Colonic mucosa (tissue), 4 donors: ENCODE measurements around the gene GYS1. TPM values are rescaled to one million over a fixed set of nuclear protein-coding genes. Genes with fewer than 3 reads are reported as not detected.
A peak's percentile ranks its signal among the peaks of the same experiment; 100 is the strongest.

ENCODE experiments used
- DNase-seq: peaks from one replicate; pipeline ENCODE4 v3.0.0-alpha.2; 2020
- H3K27ac ChIP-seq: fragments of 200-600 bp; one replicate; pipeline ENCODE4 v1.8.0; 2021
- H3K27me3 ChIP-seq: fragments of 200-600 bp; one replicate; pipeline ENCODE4 v1.8.0; 2021
- H3K36me3 ChIP-seq: fragments of 200-600 bp; one replicate; pipeline ENCODE4 v1.8.0; 2021
- H3K4me1 ChIP-seq: fragments of 200-600 bp; one replicate; pipeline ENCODE4 v1.8.0; 2021; ENCODE audit warnings: mild to moderate bottlenecking
- H3K4me3 ChIP-seq: fragments of 200-600 bp; one replicate; pipeline ENCODE4 v1.8.0; 2021
- H3K9ac ChIP-seq, 2 donors: one replicate each; pipeline ENCODE4 v1.7.0; 2013; ENCODE audit warnings: control low read depth in 2 of 2, low read depth in 2 of 2, low read length in 2 of 2
- H3K9me3 ChIP-seq: fragments of 200-600 bp; one replicate; pipeline ENCODE4 v1.8.0; 2021
- CTCF ChIP-seq: fragments of 200-600 bp; IDR thresholded peaks from one replicate; pipeline ENCODE4 v1.8.0; 2022; ENCODE audit warnings: antibody characterized with exemption, mild to moderate bottlenecking
- intact Hi-C: fragments of 100-400 bp; cut with DNase I; formaldehyde crosslinking; loops from one replicate; pipeline ENCODE4 v1.14.1; 2022
- total RNA-seq, 2 donors: library from RNA; stranded (reverse); fragmentation: NEBNext Ultra II Directional in 1 of 2; extraction: Animal tissue kit (Norgen Biotek cat#: 25700) in 1 of 2; gene quantifications; one replicate each; pipeline ENCODE4 v1.2.1, GENCODE V29; 2021
- donor health status: healthy.
- donor health status: DM: no; HTN: no; CAD: no.
- donor health status: DM: no; HTN: no; CAD: no.

GYS1 gene
- total RNA-seq, 2 donors from 2014 or later: 48.8 to 54.7 TPM

GRCh38 chr19:48994035-48994386 lies 902 bp upstream of the GYS1 start:
- Histone ChIP-seq H3K4me1 (peaks cover 9% of the 10 kb centered on the region), H3K9me3 (no peaks in the 10 kb centered on the region), H3K9ac (peak overlapping the region; percentile 59 to 99), H3K27ac (peak overlapping the region; percentile 86), H3K27me3 (no peaks in the 10 kb centered on the region), H3K36me3 (no peaks in the 10 kb centered on the region), H3K4me3 (peak overlapping the region; percentile 76)
- no peak for DNase-seq
- intact Hi-C loops: no loop called here
- no peak for TF ChIP-seq CTCF

- no peak for TF ChIP-seq CTCF
- H3K27me3 ChIP-seq: no peaks in the 10 kb centered on the region
- H3K4me3 ChIP-seq: peak overlapping the region; percentile 76
- H3K9me3 ChIP-seq: no peaks in the 10 kb centered on the region
- peak overlapping the region; percentile 86 for H3K27ac ChIP-seq
- DNase-seq: peak; percentile 47
- peak overlapping the region; percentile 88 to 99 for H3K9ac ChIP-seq
- H3K4me1 ChIP-seq: peaks cover 9% of the 10 kb centered on the region
- no peaks in the 10 kb centered on the region for H3K36me3 ChIP-seq
- intact Hi-C loops: no loop called here
Observed at GRCh38 chr19:48992581-48993174, 431 bp downstream of the GYS1 start.

GRCh38 chr19:48991873-48992580 lies 1.1 kb downstream of the GYS1 start:
- Histone ChIP-seq H3K27ac (peak overlapping the region; percentile 86), H3K9me3 (no peaks in the 10 kb centered on the region), H3K9ac (peak overlapping the region; percentile 88 to 99), H3K4me1 (peaks cover 9% of the 10 kb centered on the region), H3K4me3 (peak overlapping the region; percentile 76), H3K27me3 (no peaks in the 10 kb centered on the region), H3K36me3 (no peaks in the 10 kb centered on the region)
- peak; percentile 78 for DNase-seq
- intact Hi-C loops: no loop called here
- TF ChIP-seq CTCF: no peak

GRCh38 chr19:48991011-48991609 lies 2.0 kb downstream of the GYS1 start:
- intact Hi-C loops: no loop called here
- TF ChIP-seq CTCF: no peak
- no peaks in the 10 kb centered on the region for H3K27me3 ChIP-seq
- H3K4me1 ChIP-seq: peaks cover 9% of the 10 kb centered on the region
- H3K27ac ChIP-seq: no peak overlapping the region
- no peak for DNase-seq
- H3K36me3 ChIP-seq: no peaks in the 10 kb centered on the region
- H3K9ac ChIP-seq: no peak overlapping the region
- H3K9me3 ChIP-seq: no peaks in the 10 kb centered on the region
- no peak overlapping the region for H3K4me3 ChIP-seq

GRCh38 chr19:48990400-48990799 lies 2.7 kb downstream of the GYS1 start:
- no peak for DNase-seq
- H3K9ac ChIP-seq: no peak overlapping the region
- H3K4me3 ChIP-seq: no peak overlapping the region
- H3K36me3 ChIP-seq: no peaks in the 10 kb centered on the region
- H3K27me3 ChIP-seq: no peaks in the 10 kb centered on the region
- intact Hi-C loops: no loop called here
- no peak for TF ChIP-seq CTCF
- H3K4me1 ChIP-seq: peaks cover 9% of the 10 kb centered on the region
- no peaks in the 10 kb centered on the region for H3K9me3 ChIP-seq
- no peak overlapping the region for H3K27ac ChIP-seq
